ENCODE measurements around the gene ZNRF3.

DNA sequence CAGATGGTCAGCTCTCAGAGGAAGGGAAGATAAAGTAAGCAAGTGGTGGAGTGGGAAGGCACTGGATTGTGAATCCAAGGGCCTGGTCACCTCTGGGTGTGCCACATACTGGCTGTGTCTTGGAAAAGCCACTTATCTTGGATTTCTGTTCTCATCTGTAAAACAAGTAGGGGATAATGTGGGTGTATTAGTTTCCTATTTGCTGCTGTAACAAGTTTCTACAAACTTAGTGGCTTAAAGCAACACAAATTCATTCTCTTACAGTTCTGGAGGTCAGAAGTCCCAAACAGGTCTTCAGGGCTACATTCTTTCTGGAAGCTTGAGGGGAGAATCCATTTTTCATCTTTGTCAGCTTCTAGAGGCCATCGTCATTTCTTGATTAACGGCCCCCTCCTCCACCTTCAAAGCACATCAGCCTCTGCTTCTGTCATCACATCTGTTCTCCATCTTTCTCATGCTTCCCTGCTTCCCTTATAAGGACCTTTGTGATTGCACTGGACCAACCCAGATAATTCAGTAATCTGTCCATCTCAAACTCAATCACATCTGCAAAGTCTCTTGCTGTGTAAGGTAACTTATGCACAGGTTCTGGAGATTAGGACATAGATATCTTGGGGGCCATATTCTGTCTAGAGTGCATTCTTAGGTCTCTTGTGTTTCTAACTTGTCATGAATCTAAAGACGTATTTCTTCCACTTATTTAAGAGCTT, 102.4 kb downstream of the ZNRF3 start:
- TF ChIP-seq POLR2A (IDR thresholded peaks at IDR 0.05; ENCODE audit: low read depth) (no peak), CTCF (IDR thresholded peaks at IDR 0.05) (no peak)
